Measurements from ENCODE around the gene AP3D1.
"Not testable (repeated sequence)": the region's sequence is repeated elsewhere in the genome, so short reads cannot be mapped to it uniquely, and the experiment has no call there.

The AP3D1 gene

DNA sequence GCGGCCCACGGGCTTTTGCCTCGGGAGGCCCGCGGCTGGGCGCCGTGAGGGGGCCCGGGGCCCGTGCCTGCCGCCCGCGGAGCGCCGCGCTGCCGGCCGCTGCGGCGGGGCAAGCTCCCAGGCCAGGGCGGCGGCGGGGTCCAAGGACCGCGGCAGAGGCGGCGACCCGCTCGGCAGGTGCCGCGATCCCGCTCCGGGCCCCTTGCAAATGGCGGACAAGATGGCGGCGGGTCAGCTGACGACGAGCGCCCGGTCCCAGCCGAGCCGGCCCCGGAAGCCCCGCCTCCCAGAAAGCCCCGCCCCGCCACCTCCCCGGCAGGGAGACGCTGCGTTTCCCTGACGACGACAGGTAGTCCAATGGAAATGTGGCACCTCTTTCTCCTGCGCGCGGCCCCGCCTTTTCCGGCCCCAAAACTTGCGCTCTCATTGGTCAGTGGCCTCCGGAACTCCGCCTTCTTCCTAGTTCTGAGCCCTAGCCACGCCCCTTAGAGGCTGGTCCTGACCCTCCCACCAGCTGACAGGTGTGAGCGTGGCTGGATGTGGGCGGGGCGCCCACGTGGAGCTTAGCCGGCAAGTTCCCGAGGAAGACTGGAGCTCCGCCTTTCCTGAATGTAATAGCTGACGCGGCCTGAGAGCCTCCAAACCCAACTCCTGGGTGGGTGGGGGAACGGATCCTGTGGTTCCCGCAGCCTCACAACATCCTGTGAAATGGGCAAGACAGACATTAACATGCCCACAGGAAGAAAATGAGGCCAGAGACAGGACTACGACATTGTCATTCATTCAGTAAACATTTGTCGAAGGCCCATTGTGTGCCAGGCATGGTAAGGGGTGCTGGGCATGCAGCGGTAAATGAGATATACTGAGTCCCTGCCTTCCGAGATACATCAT is at the start of gene AP3D1:
TSS of gene AP3D1 (minus strand) at position 228 of the 891 bp plus-strand sequence. CDS start 232 bp downstream, outside the sequence.
- DNase-seq: peak; percentile 98
- in situ Hi-C loops (cut with HindIII; ENCODE audit: low pct_ligation_motif_present, low pct_unique_long_range_greater_than_20kb, low sequenced_read_pairs): no loop called here

DNA sequence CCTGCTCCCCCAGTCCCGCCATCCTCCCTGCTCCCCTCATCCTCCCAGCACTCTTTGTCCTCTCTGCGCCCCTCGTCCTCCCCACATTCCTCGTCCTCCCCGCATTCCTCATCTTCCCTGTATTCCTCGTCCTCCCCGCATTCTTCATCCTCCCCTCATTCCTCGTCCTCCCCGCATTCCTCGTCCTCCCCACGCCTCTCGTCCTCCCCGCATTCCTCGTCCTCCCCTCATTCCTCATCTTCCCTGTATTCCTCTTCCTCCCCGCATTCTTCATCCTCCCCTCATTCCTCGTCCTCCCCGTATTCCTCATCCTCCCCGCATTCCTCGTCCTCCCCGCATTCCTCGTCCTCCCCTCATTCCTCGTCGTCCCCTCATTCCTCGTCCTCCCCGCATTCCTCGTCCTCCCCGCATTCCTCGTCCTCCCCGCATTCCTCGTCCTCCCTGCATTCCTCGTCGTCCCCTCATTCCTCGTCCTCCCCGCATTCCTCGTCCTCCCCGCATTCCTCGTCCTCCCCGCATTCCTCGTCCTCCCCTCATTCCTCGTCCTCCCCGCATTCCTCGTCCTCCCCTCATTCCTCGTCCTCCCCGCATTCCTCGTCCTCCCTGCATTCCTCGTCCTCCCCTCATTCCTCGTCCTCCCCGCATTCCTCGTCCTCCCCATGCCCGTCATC is 49.4 kb upstream of the AP3D1 start:
- DNase-seq; in situ Hi-C loops (cut with HindIII; ENCODE audit: low pct_ligation_motif_present, low pct_unique_long_range_greater_than_20kb, low sequenced_read_pairs): not testable (repeated sequence)

DNA sequence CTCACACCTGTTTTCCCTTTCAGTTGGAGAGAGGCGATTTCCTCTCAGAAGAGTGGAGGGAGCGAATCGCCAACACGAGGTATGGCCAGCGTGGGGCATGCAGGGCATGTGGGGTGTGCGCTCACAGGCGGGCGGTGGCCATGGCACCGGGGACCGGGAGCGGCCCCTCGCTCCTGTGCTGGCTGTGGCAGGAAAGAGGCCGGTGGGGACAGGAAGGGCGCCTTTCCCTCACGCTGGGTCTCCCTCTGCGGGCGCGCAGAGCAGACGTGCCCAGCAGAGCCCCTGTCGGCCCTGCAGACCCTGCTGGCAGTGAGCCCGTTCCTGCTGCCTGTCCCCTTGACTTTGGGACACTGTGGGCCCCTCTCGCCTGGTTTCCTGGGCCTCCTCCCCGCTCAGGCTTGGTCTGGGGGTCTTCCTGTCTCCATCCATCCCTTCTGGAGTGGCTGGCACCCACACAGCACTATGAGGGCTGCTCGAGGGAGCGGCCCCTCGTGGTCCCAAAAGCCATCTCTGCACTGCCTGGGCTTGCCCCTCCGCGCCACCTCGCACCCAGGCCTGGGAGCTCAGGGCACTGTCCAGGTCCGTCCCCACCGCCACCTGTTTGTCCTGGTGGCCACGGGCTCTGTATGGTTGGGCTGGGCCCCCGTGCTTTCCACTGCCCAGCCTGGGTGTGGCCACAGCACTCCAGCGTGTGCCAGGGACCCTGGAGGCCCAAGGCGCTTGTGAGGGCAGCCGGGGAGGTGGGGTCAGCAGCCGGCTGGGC is 48.7 kb upstream of the AP3D1 start:
- no peak for DNase-seq
- in situ Hi-C loops (cut with HindIII; ENCODE audit: low pct_ligation_motif_present, low pct_unique_long_range_greater_than_20kb, low sequenced_read_pairs): no loop called here

DNA sequence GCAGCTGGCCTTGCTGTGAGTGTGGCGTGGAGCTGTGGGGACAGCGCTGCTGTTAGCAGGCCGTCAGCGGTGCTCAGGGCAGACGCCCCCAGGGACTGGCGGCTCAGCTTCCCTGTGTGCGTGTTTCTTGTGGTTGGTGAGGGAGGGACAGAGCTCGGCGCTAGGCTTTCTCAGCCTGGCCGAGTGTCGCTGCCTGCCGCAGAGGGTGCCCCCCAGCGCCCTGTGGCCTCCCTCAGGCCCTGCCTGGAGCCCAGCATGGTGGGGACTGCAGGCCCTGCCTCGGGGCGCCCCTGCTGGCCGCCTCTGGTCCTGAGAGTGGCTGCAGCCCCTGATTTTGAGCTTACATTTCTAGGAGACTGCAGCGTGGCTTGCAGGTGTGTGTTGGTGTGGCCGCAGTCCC is 47.8 kb upstream of the AP3D1 start:
- DNase-seq: no peak
- in situ Hi-C loops (cut with HindIII; ENCODE audit: low pct_ligation_motif_present, low pct_unique_long_range_greater_than_20kb, low sequenced_read_pairs): no loop called here

DNA sequence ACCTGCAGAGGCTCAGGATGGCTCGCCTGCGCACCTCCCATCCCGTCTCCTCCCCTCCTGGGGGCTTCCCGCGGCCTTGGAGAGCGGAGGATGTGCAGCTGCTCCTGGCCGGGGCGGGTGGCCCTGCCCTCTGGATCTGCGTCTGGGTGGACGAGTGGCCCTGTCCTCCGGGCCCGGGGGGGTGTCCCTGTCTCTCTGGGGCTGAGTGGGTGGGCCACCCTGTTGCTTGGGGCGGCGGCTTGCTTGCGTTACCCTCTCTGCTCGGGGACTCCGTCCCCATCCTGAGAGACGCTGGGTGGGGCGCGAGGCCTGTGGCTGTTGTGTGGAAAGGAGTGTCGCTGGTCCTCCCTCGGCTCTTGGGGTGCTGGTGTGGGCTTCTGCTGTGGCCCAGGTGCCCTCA is 47.0 kb upstream of the AP3D1 start:
- no peak for DNase-seq
- in situ Hi-C loops (cut with HindIII; ENCODE audit: low pct_ligation_motif_present, low pct_unique_long_range_greater_than_20kb, low sequenced_read_pairs): no loop called here

DNA sequence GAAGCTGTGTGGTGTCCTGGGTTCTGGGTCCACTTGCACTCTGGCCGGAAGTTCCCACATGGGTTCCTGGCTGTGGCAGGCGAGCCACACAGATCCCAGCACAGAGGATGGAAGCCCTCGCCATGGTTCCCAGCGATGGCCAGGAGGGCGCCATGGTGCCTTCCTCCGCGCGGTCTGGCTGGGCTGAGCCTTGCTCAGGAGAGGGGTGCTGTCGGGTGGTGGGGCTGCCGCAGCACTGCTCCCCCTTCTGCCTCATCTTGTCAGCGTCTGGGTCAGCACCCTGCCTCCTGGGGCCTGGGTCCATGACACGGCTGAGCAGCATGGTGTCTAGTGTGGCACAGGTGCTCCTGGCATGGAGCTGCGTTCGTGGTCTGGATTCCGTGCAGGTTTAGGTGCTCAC is 45.9 kb upstream of the AP3D1 start:
- in situ Hi-C loops (cut with HindIII; ENCODE audit: low pct_ligation_motif_present, low pct_unique_long_range_greater_than_20kb, low sequenced_read_pairs): no loop called here
- no peak for DNase-seq

DNA sequence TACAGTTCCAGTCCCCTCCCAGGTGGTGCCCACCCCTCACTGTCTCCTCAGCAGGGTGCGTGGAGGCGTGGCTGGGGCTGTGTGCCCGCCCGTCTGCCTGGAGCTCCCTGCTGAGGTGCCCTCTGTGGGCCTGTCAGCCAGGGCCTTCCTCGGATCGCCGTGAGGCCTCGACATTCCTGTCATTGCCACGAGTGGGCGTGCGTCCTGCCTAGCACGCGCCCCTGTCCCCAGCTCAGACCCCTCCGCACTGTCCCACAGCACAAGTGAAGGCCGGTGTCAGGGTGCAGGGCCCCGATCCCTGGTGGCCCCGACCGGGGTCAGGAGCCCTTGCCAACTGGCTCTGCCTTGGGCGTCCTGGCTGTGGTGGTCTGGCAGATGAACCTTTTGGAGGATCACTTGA is 44.5 kb upstream of the AP3D1 start:
- no peak for DNase-seq
- in situ Hi-C loops (cut with HindIII; ENCODE audit: low pct_ligation_motif_present, low pct_unique_long_range_greater_than_20kb, low sequenced_read_pairs): no loop called here

DNA sequence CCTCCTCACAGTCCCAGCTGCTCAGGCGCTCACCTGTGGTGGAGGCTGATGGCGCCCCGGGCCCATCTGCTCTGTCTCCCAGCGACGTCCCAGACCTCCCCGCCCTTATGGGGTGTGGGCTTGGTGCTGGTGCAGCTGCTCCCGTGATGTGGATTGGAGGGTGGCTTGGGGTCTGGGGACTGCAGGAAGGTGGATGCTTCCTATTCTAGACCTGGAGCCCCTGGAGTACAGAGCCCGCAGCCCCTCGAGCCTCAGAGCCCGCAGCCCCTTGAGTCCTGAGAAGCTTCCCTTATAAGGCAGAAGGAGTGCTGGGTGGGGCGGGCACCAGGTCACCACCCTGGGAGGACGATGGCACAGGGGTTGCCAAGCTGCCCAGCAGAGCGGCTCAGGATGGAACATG is 44.0 kb upstream of the AP3D1 start:
- in situ Hi-C loops (cut with HindIII; ENCODE audit: low pct_ligation_motif_present, low pct_unique_long_range_greater_than_20kb, low sequenced_read_pairs): no loop called here
- no peak for DNase-seq

DNA sequence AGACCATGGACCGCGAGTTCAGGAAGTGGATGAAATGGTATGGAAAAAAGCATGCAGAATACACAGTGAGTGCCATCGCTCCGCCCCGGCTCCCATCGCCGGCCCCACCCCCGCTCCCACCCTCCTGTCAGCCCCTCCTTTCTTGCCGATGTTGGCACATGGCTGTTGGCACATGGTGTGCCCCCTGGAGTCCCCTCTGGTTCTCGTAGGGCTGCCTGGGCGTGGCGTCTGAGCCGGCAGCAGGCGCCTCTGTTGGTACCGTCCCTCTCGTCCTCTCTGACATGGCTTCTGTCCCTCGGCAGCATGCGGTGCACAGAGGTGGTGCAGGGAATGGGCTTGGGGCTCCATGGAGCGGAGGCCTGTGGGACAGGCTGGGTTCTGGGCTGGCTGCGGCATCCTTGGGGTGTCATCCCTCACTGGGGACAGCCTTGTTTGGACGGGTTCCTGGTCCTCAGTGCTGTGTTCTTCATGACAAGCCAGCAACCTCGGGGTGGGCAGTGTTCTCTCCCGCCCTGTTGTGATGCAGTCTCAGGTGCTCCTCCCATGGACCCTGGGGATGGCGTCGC is 43.2 kb upstream of the AP3D1 start:
- in situ Hi-C loops (cut with HindIII; ENCODE audit: low pct_ligation_motif_present, low pct_unique_long_range_greater_than_20kb, low sequenced_read_pairs): no loop called here
- no peak for DNase-seq

DNA sequence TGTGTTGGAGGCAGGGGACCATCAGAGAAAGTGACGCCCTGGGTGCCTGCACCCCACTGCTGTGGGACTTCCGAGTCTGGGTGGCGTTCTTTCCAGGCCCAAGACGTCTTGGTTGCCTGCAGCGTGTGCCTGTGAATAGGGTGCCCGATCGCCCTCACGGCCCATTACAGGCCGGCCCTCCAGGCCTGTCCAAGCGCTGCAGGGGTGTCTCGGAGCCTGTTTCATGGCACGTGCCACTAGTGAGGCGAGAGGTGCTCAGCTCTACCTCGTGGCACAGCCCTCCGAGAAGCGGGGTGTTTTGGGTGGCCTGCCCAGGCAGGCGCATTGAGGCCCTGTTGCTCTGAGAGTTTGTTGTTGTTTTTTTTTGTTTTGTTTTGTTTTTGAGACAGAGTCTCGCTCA is 42.4 kb upstream of the AP3D1 start:
- no peak for DNase-seq
- in situ Hi-C loops (cut with HindIII; ENCODE audit: low pct_ligation_motif_present, low pct_unique_long_range_greater_than_20kb, low sequenced_read_pairs): no loop called here

DNA sequence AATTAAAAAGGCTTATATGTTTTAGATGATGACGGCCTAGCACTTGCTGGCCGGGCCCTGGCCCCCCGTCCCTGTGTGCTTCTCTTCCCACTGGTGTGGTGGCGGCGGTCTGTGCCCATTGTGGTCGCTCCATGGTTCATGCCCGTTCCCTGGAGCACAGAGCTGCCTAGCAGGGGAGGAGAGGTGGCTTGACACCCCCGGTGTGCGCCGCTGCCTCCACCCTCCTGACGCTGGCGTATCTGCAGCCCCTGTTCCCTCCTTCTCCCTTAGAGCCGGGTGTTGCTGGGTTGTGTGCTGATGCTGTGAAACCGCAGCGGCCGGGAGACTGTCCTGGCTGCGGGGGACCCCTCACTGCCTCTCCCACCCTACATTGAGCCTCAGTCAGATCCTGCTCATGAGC is 41.5 kb upstream of the AP3D1 start:
- no peak for DNase-seq
- in situ Hi-C loops (cut with HindIII; ENCODE audit: low pct_ligation_motif_present, low pct_unique_long_range_greater_than_20kb, low sequenced_read_pairs): no loop called here

DNA sequence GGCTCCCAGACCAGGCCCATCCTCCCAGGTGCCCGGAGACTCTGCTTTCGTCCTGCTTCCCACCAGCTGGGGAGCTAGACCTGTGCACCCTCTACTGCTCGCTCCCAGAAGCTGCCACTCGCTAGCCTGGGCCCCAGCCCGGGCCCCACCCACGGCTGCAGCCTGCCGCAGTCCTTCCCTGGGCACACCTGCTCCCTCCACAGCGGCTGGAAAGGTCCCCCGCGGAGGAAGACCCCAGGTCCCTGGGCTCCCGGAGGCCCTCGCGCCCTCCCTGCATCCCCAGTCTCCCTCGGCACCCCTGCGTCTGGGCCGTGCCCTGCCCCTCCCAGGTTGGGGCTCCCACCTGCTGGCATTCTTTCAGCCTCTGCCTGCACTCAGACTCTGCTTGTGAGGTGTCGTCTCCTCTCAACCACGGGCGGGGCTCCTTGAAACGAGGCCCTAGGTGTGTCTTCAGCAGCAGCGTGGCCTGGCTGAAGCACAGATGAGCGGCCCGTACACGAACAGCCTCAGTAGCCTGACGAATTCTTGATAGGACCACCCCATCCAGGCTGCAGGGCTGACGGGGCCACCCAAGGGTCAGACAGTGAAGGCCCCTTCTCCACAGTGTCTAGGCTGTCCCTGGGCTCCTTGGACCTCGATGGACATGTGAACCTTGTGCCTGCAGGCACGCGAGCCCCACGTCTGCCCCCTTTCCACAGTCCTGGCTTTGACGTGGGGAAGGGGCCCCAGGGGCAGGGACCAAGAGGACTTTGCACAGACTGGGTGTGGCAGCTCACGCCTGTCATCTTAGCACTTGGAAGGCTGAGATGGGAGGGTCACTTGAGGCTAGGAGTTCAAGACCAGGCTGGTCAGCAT is 40.3 kb upstream of the AP3D1 start:
- in situ Hi-C loops (cut with HindIII; ENCODE audit: low pct_ligation_motif_present, low pct_unique_long_range_greater_than_20kb, low sequenced_read_pairs): no loop called here
- no peak for DNase-seq

DNA sequence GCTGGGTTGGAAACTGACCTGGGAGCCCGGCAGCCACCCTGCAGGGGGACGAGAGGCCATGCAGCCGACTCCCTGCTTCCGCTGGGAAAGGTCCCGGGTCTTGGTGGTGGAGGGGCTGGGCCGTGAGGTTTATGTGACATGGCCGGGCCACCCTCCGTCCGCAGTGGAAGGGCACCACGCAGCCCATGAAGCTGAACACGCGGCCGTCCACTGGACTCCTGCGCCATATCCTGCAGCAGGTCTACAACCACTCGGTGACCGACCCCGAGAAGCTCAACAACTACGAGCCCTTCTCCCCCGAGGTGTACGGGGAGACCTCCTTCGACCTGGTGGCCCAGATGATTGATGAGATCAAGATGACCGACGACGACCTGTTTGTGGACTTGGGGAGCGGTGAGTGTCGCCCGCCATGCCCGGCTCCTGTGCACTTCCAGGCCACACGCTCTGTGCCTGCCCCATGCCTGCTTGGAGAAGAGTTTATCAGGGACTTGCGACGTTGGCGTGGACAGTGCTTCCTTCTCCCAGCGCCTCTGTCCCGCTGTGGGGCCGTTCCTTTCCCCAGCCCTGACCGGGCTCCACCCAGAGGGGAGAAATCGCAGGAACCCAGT is 39.6 kb upstream of the AP3D1 start:
- in situ Hi-C loops (cut with HindIII; ENCODE audit: low pct_ligation_motif_present, low pct_unique_long_range_greater_than_20kb, low sequenced_read_pairs): no loop called here
- DNase-seq: no peak

DNA sequence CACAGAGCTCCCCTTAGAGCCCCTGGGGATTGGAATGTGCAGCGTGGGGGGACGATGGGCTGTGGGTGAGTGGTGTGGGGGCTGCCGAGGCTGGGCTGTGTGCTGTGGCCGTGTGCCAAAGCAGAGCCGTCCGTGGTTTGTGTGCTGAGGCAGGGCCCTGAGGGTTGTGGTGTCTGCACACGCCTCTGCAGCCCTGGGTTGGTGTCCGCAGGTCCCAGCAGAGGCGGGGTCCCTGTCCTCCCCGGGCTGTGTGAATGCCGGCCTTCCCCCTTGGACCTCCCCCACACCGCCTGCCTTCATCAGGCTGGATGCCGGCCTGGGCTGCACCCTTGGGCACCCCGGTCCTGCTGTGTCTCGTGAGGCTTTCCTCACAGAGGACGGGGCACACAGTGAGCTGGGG is 38.5 kb upstream of the AP3D1 start:
- DNase-seq: no peak
- in situ Hi-C loops (cut with HindIII; ENCODE audit: low pct_ligation_motif_present, low pct_unique_long_range_greater_than_20kb, low sequenced_read_pairs): no loop called here

DNA sequence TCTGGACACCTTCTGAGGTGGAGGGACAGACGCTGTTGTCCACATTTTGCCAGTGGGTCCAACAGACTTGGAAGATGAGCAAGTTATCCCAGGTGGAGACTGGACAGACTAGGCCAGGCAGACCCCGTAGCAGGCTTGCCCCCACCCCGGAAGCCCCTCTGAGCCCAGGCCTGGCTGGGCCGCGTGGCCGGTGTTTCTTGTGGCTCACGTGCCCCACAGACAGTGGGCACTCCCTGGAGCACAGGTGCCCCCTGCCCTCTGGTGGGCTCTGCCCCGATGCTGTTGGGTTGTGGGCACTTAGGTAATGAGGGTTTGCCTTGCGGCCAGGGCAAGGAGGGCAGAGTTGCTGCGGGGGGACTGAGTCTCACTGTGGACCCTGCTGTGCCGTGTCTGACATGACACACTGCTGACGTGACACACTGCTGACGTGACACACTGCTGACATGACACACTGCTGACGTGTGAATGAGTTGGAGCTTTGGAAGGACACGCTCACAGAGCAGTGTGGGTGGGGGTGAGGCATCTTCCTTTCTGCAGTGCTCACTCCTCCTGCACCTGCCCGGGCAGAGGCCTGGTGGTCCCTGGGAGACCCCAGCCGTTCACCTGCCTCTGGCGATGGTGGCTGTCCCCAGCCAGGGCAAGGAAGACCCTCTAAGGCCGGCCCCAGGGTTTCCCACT is 37.5 kb upstream of the AP3D1 start:
- DNase-seq: no peak
- in situ Hi-C loops (cut with HindIII; ENCODE audit: low pct_ligation_motif_present, low pct_unique_long_range_greater_than_20kb, low sequenced_read_pairs): no loop called here

DNA sequence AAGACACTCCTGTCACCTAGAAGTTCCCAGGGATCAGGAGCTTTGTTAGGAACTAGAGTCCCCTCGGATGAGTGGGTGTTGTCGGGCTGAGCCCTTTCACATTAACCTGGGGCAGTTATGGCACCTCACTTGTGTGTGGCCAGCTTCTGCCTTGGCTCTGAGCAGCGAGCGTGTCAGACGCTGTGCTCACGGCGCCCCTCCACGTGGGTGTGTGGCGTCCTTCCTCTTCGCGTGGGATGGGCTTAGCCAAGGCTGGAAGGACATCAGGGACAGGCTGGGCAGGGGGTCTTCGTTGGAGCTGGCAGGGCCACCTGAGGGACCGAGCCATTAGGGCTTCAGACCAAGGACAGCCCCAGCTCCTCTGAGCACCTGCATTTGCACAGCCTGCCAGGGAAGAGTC is 35.8 kb upstream of the AP3D1 start:
- DNase-seq: no peak
- in situ Hi-C loops (cut with HindIII; ENCODE audit: low pct_ligation_motif_present, low pct_unique_long_range_greater_than_20kb, low sequenced_read_pairs): no loop called here

DNA sequence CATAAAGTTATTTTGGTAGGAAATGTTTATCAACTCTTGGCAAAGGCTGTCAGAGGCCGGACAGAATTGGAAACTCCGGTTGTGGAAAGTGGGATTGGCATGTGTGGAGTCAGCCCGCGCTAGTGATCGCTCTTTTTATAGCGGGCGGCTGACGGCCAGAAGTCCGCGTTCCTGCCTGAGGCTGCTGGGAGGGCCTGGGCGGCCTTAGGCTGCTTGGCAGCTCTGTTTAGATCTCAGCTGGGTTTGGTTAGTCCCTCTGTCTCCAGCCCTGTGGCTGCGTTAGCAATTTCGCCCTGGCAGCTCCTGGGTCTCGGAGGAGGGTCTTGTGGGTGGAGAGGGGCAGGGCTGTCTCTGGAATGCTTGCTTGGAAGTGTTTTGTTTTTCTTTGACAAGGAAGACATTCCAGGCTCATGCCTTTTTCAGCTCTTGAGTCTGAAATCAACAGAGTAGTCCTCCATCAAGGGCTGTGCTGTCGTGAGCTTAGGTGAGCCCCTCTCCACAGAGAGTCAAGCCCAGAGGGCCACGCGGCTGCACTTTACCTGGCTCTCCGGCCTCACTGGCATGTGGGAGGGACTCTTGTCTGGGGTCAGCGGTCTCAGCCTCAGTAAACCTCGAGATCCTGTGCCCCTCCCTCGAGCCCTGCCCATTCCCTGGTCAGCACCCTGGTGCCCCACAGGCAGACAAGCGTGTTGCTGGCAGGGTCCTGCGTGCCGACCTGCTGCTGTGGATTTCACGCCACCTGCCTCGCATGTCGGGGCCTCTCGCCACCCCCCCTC is 34.9 kb upstream of the AP3D1 start:
- no peak for DNase-seq
- in situ Hi-C loops (cut with HindIII; ENCODE audit: low pct_ligation_motif_present, low pct_unique_long_range_greater_than_20kb, low sequenced_read_pairs): no loop called here
